A673 (cell line): Measurements from ENCODE around the gene HMGB1. TPM values are rescaled to one million over a fixed set of nuclear protein-coding genes. Genes with fewer than 3 reads are reported as not detected.

Experiments
- BruUV-seq: library from RNA; stranded (reverse); fragments of 400-500 nt; replicated peaks from 2 replicates; lab custom pipeline; 2021; lab: Mats Ljungman, UMichigan
- CTCF ChIA-PET: fragments of 300-600 bp; sonication (Branson Sonifier 250); formaldehyde crosslinking; loops from one replicate; lab custom pipeline; 2022; ENCODE audit warnings: antibody characterized with exemption; lab: Charles Lee
- POLR2A ChIA-PET: fragments of 300-600 bp; sonication (Branson Sonifier 250); formaldehyde crosslinking; loops from one replicate; lab custom pipeline; 2022; ENCODE audit warnings: antibody characterized with exemption; ENCODE audit not compliant: low non-redundant PET; lab: Charles Lee
- DNase-seq: peaks from one replicate; pipeline ENCODE4 v3.0.0-alpha.2; 2015; ENCODE audit warnings: low spot score
- H3K27ac ChIP-seq: fragments of 200-600 bp; sonication (generic); 2 replicates; pipeline ENCODE4 v1.5.1; 2016; ENCODE audit warnings: mixed run types, low read depth, mild to moderate bottlenecking, mixed read lengths, antibody characterized with exemption, low read length; ENCODE audit not compliant: poor library complexity, severe bottlenecking
- H3K27me3 ChIP-seq: fragments of 200-600 bp; sonication (generic); replicated peaks from 2 replicates; pipeline ENCODE4 v1.6.1; 2017; ENCODE audit warnings: mixed run types, low read depth, mild to moderate bottlenecking, mixed read lengths, antibody characterized with exemption, low read length; ENCODE audit not compliant: insufficient read depth, poor library complexity
- H3K36me3 ChIP-seq: fragments of 200-600 bp; sonication (generic); 2 replicates; pipeline ENCODE4 v1.6.1; 2016; ENCODE audit warnings: mixed run types, mild to moderate bottlenecking, mixed read lengths, antibody characterized with exemption, low read length; ENCODE audit not compliant: insufficient read depth, poor library complexity, severe bottlenecking
- H3K4me1 ChIP-seq: fragments of 200-600 bp; sonication (generic); 2 replicates; pipeline ENCODE4 v1.6.1; 2017; ENCODE audit warnings: mixed run types, mild to moderate bottlenecking, mixed read lengths, antibody characterized with exemption, low read length; ENCODE audit not compliant: insufficient read depth, poor library complexity, severe bottlenecking
- H3K4me3 ChIP-seq: fragments of 200-600 bp; sonication (generic); 2 replicates; pipeline ENCODE4 v1.5.1; 2016; ENCODE audit warnings: low read depth, mixed run types, mild to moderate bottlenecking, mixed read lengths, low read length; ENCODE audit not compliant: poor library complexity, severe bottlenecking
- H3K9me3 ChIP-seq: fragments of 200-600 bp; sonication (generic); 2 replicates; pipeline ENCODE4 v1.6.1; 2016; ENCODE audit warnings: mixed run types, low read depth, mild to moderate bottlenecking, mixed read lengths, antibody characterized with exemption, low read length; ENCODE audit not compliant: poor library complexity, severe bottlenecking
- CTCF ChIP-seq: fragments of 300-800, 200-600 bp; sonication (generic); conservative IDR thresholded peaks from 2 replicates; pipeline ENCODE4 v1.5.1; 2017; ENCODE audit warnings: low read depth, mild to moderate bottlenecking, antibody characterized with exemption, low read length, moderate library complexity, mixed read lengths
- EZH2 ChIP-seq: fragments of 200-600 bp; sonication (generic); IDR thresholded peaks from 2 replicates; pipeline ENCODE4 v1.6.1; 2017; ENCODE audit warnings: borderline replicate concordance, low read depth, mild to moderate bottlenecking, mixed read lengths, antibody characterized with exemption, low read length; ENCODE audit not compliant: poor library complexity, severe bottlenecking
- intact Hi-C: fragments of 100-400 bp; cut with micrococcal nuclease; formaldehyde crosslinking; loops from one replicate; pipeline ENCODE4 v1.10.0; 2022; ENCODE audit not compliant: unreplicated experiment
- total RNA-seq: library from RNA; stranded (reverse); gene quantifications from 2 replicates; pipeline ENCODE4 v1.2.3, GENCODE V29; 2021

The HMGB1 gene
- total RNA-seq, 1 experiment from 2014 or later: 1,602 TPM

DNA sequence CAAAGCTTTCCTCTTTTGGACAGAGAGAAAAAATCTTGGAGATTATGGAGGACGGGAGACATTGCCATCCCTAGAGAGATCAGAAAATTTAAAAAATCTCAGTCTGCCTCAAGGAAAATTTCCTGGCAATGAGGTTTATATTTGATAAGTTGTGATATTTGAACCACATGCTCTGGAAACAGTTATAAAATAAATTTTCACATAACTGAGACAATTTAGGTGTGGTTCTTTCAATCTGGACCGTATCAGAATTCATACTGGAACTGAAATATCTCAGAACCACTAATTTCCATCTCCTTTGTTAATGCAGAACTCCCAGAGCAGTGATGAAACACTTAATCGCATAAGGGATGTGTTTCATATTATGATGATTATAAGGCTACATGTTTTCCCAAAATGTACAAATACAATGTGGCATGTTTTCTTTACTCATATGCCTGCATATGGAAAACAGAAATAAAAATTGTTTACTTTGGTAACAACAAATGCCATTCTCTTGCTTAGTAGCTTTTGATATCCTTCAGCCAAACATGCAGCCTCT, 29.8 kb downstream of the HMGB1 start:
- no peaks in the 10 kb centered on the region for H3K36me3 ChIP-seq
- H3K4me3 ChIP-seq: no peak overlapping the region
- H3K27ac ChIP-seq: no peak overlapping the region
- no peak for DNase-seq
- ChIA-PET POLR2A (no interaction called here), CTCF (no interaction called here)
- no peaks in the 10 kb centered on the region for H3K9me3 ChIP-seq
- intact Hi-C loops: no loop called here
- no peak for TF ChIP-seq CTCF
- TF ChIP-seq EZH2: no peak
- H3K4me1 ChIP-seq: no peaks in the 10 kb centered on the region
- H3K27me3 ChIP-seq: no peaks in the 10 kb centered on the region
- BruUV-seq: no TSS peak

DNA sequence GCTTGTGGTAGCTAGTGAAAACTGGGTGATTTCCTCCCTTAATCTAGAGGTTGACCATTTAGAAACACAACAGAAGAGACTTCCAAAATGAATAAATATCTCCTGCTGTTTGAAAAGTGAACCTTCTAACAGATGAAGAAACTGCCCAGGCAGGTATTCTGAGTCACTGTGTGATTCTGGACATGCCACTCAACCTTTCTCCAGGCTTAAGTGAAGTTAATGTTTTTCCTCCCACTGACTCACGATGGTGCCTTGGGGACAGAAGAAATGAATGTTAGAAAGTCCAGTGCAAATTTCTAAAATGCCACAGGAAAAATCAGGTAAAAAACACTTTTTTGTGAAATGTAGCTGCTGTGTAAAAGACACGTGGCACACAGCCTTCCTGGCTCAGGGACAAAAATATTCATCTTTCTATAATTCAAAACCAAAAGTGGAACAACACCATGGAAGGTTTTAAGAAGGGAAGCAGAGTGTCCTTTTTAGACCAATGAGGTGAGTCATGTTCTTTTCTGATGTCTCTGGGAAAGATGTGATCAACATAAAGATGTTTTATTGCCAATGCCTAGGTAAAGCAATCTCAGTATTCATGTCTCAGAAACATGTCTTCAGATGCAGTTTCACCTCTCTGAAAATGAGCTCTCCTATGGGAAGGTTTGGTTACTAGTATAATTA, 34.3 kb downstream of the HMGB1 start:
- no peak for TF ChIP-seq EZH2
- intact Hi-C loops: no loop called here
- ChIA-PET POLR2A (no interaction called here), CTCF (no interaction called here)
- Histone ChIP-seq H3K27ac (no peak overlapping the region), H3K4me1 (peaks cover 16% of the 10 kb centered on the region), H3K36me3 (no peaks in the 10 kb centered on the region), H3K9me3 (no peaks in the 10 kb centered on the region), H3K4me3 (no peak overlapping the region), H3K27me3 (no peaks in the 10 kb centered on the region)
- BruUV-seq: no TSS peak
- DNase-seq: no peak

- Histone ChIP-seq H3K27ac (no peak overlapping the region), H3K9me3 (no peaks in the 10 kb centered on the region), H3K36me3 (no peaks in the 10 kb centered on the region), H3K4me1 (peaks cover 16% of the 10 kb centered on the region), H3K4me3 (no peak overlapping the region), H3K27me3 (no peaks in the 10 kb centered on the region)
- CTCF ChIA-PET: no interaction called here
- DNase-seq: peak; percentile 58
- intact Hi-C loops: no loop called here
- no TSS peak for BruUV-seq
- POLR2A ChIA-PET: interaction anchor here (0.6 kb wide), 2 partner anchors 391 to 835 kb away, joined by 3 read pairs; partner anchors contain the start of gene SLC7A1
- TF ChIP-seq EZH2: no peak
- TF ChIP-seq CTCF: no peak
Measured at GRCh38 chr13:30429721-30430694, 35.7 kb downstream of the HMGB1 start.
